ENCODE measurements around the gene ERGIC1. TPM values are rescaled to one million over a fixed set of nuclear protein-coding genes. Genes with fewer than 3 reads are reported as not detected.
A peak's percentile ranks its signal among the peaks of the same experiment; 100 is the strongest.

The ERGIC1 gene
- total and polyA plus RNA-seq, 2 of the 13 experiments (the other 11 are each of a cell fraction or from before 2014, with no cell fraction given) = 78.5 to 184 TPM

- peak; percentile 65 for TF ChIP-seq ARID4A (CRISPR knock-in tag; IDR thresholded peaks at IDR 0.05; ENCODE audit: borderline replicate concordance)
- peak; percentile 64 for TF ChIP-seq NR2C2 (CRISPR knock-in tag; IDR thresholded peaks at IDR 0.05; ENCODE audit: borderline replicate concordance)
- no peak for TF ChIP-seq CSRNP1 (CRISPR knock-in tag; IDR thresholded peaks at IDR 0.05)
- TF ChIP-seq ZNF781 (CRISPR knock-in tag; IDR thresholded peaks at IDR 0.05; ENCODE audit: borderline replicate concordance, not compliant biosample characterization) = no peak
- no peak for TF ChIP-seq ZNF562 (CRISPR knock-in tag; IDR thresholded peaks at IDR 0.05; ENCODE audit: borderline replicate concordance)
- no peak for TF ChIP-seq NFIB (CRISPR knock-in tag; IDR thresholded peaks at IDR 0.05; ENCODE audit: borderline replicate concordance)
- no peak for TF ChIP-seq TEF (CRISPR knock-in tag; IDR thresholded peaks at IDR 0.05)
- TF ChIP-seq ZBTB33 (CRISPR knock-in tag; IDR thresholded peaks at IDR 0.05) = no peak
- TF ChIP-seq NFE2L1 (CRISPR knock-in tag; IDR thresholded peaks at IDR 0.05; ENCODE audit: borderline replicate concordance) = no peak
- TF ChIP-seq ZNF558 (CRISPR knock-in tag; IDR thresholded peaks at IDR 0.05; ENCODE audit: borderline replicate concordance) = no peak
- TF ChIP-seq IKZF5 (CRISPR knock-in tag; IDR thresholded peaks at IDR 0.05) = no peak
- TF ChIP-seq AKAP8 (CRISPR knock-in tag; IDR thresholded peaks at IDR 0.05) = no peak; the same call in 1 of the 2 replicates
- 0 out of 2 replicates have a peak, but pooled peaks have one; percentile 11 for TF ChIP-seq MAZ (IDR thresholded peaks at IDR 0.05; ENCODE audit: borderline replicate concordance, low read depth, low read length)
- TF ChIP-seq MAZ (CRISPR knock-in tag; IDR thresholded peaks at IDR 0.05; ENCODE audit: low read depth) = peak; percentile 66; the same call in 1 of the 2 replicates
- TF ChIP-seq KDM2A (CRISPR knock-in tag; IDR thresholded peaks at IDR 0.05; ENCODE audit: borderline replicate concordance, low read depth) = 0 out of 2 replicates have a peak, but pooled peaks have one; percentile 6
Measured at GRCh38 chr5:172833686-172834414, at the start of gene ERGIC1 (continued).
